ENCODE measurements around the gene CASP2. TPM values are rescaled to one million over a fixed set of nuclear protein-coding genes. Genes with fewer than 3 reads are reported as not detected.

Gene CASP2
- total and polyA plus RNA-seq, 4 donors: 7.7 to 40.0 (median 23.3) TPM

DNA sequence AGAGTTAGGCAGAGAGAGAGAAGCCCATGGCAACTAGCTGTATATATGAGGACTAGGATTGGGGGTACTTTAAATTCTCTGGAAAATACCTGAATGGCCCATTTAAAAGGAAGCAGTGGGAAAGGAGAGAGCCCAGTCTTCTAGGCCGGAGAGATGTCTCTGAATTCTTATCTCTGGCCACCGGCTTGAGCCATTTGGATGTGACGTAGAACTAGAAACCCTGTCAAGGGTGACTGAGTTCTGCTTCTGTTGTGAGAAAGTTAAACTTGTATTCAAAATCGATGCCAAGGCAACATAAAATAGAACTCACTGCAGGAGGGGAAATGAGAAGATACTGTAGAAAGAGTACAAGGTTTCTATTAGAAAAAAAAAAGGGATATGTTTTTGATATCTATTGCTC, 31.2 kb upstream of the CASP2 start:
- ATAC-seq (ENCODE audit: insufficient read depth, low FRiP score) (no peak), DNase-seq (no peak)
- Histone ChIP-seq H3K9me3 (ENCODE audit: control insufficient read depth in 4 of 4, insufficient read depth in 3 of 4, low read length in 3 of 4) (no peaks in the 10 kb centered on the region), H3K36me3 (ENCODE audit: control insufficient read depth in 4 of 4, insufficient read depth in 4 of 4, low read length in 4 of 4) (no peaks in the 10 kb centered on the region), H3K4me1 (ENCODE audit: control insufficient read depth in 5 of 5, insufficient read depth in 5 of 5, low read length in 5 of 5) (peaks cover 0 to 4% (median 0%) of the 10 kb centered on the region in 5 donors), H3K27me3 (ENCODE audit: control insufficient read depth in 3 of 3, insufficient read depth in 3 of 3, low read length in 2 of 3) (no peaks in the 10 kb centered on the region), H3K27ac (ENCODE audit: low read depth in 1 of 2, low read length in 1 of 2) (no peak overlapping the region), H3K4me3 (no peak overlapping the region), H3K9ac (ENCODE audit: insufficient read depth in 1 of 2, low read length in 2 of 2) (no peak overlapping the region)
- TF ChIP-seq, protein P1, sequence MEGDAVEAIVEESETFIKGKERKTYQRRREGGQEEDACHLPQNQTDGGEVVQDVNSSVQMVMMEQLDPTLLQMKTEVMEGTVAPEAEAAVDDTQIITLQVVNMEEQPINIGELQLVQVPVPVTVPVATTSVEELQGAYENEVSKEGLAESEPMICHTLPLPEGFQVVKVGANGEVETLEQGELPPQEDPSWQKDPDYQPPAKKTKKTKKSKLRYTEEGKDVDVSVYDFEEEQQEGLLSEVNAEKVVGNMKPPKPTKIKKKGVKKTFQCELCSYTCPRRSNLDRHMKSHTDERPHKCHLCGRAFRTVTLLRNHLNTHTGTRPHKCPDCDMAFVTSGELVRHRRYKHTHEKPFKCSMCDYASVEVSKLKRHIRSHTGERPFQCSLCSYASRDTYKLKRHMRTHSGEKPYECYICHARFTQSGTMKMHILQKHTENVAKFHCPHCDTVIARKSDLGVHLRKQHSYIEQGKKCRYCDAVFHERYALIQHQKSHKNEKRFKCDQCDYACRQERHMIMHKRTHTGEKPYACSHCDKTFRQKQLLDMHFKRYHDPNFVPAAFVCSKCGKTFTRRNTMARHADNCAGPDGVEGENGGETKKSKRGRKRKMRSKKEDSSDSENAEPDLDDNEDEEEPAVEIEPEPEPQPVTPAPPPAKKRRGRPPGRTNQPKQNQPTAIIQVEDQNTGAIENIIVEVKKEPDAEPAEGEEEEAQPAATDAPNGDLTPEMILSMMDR (IDR thresholded peaks at IDR 0.05; ENCODE audit: control extremely low read depth, extremely low read depth): no peak
- WGBS, 2 donors: 91 to 96% methylated on average over 4 of the region's 4 CpGs

DNA sequence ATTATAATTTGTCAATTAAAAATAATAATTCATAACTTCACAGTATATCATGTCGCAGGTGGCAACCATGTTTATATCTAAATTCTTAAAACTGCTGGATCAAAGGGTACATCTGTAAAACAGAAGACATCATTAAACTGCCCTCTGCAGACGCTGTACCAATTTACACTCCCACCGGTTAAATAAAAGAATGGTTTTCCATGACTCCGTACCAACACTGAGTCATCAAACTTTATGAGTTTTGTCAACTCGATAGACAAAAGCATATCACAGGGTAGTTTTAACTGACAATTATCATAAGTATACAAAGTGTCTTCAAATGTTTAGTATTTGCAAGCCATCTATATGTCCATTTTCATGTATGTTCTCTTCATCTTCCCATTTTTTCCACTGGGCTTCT, 30.6 kb upstream of the CASP2 start:
- Histone ChIP-seq H3K36me3 (ENCODE audit: control insufficient read depth in 4 of 4, insufficient read depth in 4 of 4, low read length in 4 of 4) (no peaks in the 10 kb centered on the region), H3K9ac (ENCODE audit: insufficient read depth in 1 of 2, low read length in 2 of 2) (no peak overlapping the region), H3K27ac (ENCODE audit: low read depth in 1 of 2, low read length in 1 of 2) (no peak overlapping the region), H3K4me1 (ENCODE audit: control insufficient read depth in 5 of 5, insufficient read depth in 5 of 5, low read length in 5 of 5) (peaks cover 0 to 4% (median 0%) of the 10 kb centered on the region in 5 donors), H3K9me3 (ENCODE audit: control insufficient read depth in 4 of 4, insufficient read depth in 3 of 4, low read length in 3 of 4) (no peaks in the 10 kb centered on the region), H3K27me3 (ENCODE audit: control insufficient read depth in 3 of 3, insufficient read depth in 3 of 3, low read length in 2 of 3) (no peaks in the 10 kb centered on the region), H3K4me3 (no peak overlapping the region)
- 90 to 95% methylated on average over 5 of the region's 5 CpGs for WGBS, 2 donors
- ATAC-seq (ENCODE audit: insufficient read depth, low FRiP score) (no peak), DNase-seq (no peak)
- TF ChIP-seq, protein P1 (IDR thresholded peaks at IDR 0.05; ENCODE audit: control extremely low read depth, extremely low read depth): no peak

DNA sequence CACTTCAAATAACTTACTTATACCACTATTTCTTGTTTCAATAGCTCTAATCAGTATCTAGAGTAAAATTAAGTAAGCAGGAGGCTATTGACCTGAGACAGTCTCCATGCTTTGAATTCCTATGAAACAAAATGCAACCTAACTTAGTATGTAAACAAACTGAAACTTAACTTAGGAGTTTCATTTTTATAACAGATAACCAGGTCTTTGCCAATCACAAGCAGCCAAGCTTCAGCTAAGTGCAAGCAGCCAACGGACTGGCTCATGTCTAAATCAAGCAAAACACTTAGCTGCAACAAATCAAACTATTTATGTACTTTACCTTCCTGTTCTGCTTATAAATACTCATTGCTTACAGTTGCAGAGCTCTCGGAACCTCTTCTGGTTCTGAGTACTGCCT, 29.3 kb upstream of the CASP2 start:
- peaks cover 0 to 4% (median 0%) of the 10 kb centered on the region in 5 donors for H3K4me1 ChIP-seq (ENCODE audit: control insufficient read depth in 5 of 5, insufficient read depth in 5 of 5, low read length in 5 of 5)
- no peaks in the 10 kb centered on the region for H3K36me3 ChIP-seq (ENCODE audit: control insufficient read depth in 4 of 4, insufficient read depth in 4 of 4, low read length in 4 of 4)
- TF ChIP-seq, protein P1 (IDR thresholded peaks at IDR 0.05; ENCODE audit: control extremely low read depth, extremely low read depth): no peak
- WGBS, 2 donors: 16 to 37% methylated on average over 2 of the region's 2 CpGs
- no peaks in the 10 kb centered on the region for H3K9me3 ChIP-seq (ENCODE audit: control insufficient read depth in 4 of 4, insufficient read depth in 3 of 4, low read length in 3 of 4)
- H3K27me3 ChIP-seq (ENCODE audit: control insufficient read depth in 3 of 3, insufficient read depth in 3 of 3, low read length in 2 of 3): no peaks in the 10 kb centered on the region
- peak in 1 of 3 donors; percentile 4 for DNase-seq
- peak overlapping the region in 1 of 2 donors; percentile 30 for H3K27ac ChIP-seq (ENCODE audit: low read depth in 1 of 2, low read length in 1 of 2)
- no peak overlapping the region for H3K4me3 ChIP-seq
- no peak for ATAC-seq (ENCODE audit: insufficient read depth, low FRiP score)
- H3K9ac ChIP-seq (ENCODE audit: insufficient read depth in 1 of 2, low read length in 2 of 2): no peak overlapping the region

DNA sequence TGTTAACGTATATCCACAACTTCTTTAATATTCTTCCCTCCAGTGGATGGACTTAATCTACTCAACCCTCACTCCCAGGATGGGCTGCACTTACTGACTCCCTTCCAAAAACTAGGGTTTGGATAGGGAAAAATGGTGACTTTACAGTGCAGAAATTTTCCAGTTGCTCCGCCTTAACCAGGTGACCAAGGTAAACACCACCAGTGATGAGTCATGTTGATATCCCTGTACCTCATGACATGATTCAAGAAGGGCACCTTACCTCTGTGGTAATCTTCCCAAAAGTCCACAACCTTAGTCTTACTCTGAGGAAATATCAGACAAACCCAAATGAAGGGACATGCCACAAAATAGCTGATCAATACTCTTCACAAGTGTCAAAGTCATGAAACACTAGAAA, 28.4 kb upstream of the CASP2 start:
- TF ChIP-seq, protein P1 (IDR thresholded peaks at IDR 0.05; ENCODE audit: control extremely low read depth, extremely low read depth): no peak
- Histone ChIP-seq H3K27ac (ENCODE audit: low read depth in 1 of 2, low read length in 1 of 2) (no peak overlapping the region), H3K27me3 (ENCODE audit: control insufficient read depth in 3 of 3, insufficient read depth in 3 of 3, low read length in 2 of 3) (no peaks in the 10 kb centered on the region), H3K4me1 (ENCODE audit: control insufficient read depth in 5 of 5, insufficient read depth in 5 of 5, low read length in 5 of 5) (peaks cover 0 to 7% (median 3%) of the 10 kb centered on the region in 5 donors), H3K4me3 (no peak overlapping the region), H3K36me3 (ENCODE audit: control insufficient read depth in 4 of 4, insufficient read depth in 4 of 4, low read length in 4 of 4) (no peaks in the 10 kb centered on the region), H3K9ac (ENCODE audit: insufficient read depth in 1 of 2, low read length in 2 of 2) (no peak overlapping the region), H3K9me3 (ENCODE audit: control insufficient read depth in 4 of 4, insufficient read depth in 3 of 4, low read length in 3 of 4) (no peaks in the 10 kb centered on the region)
- ATAC-seq (ENCODE audit: insufficient read depth, low FRiP score) (no peak), DNase-seq (no peak)
- 91 to 97% methylated on average over 2 of the region's 2 CpGs for WGBS, 2 donors
